B cell (primary cell): Measurements from ENCODE around the gene IQCC. TPM values are rescaled to one million over a fixed set of nuclear protein-coding genes. Genes with fewer than 3 reads are reported as not detected.

Experiments
- ATAC-seq: fragments of 200-7000 bp; cut with Tn5 transposase; one replicate; pipeline ENCODE4 v1.10.0; 2021; ENCODE audit warnings: low read depth, mild to moderate bottlenecking, moderate number of reproducible peaks, moderate library complexity
- CTCF ChIA-PET: fragments of 350-600 bp; sonication (Branson Sonifier 250); formaldehyde crosslinking; loops from one replicate; lab custom pipeline; 2021; ENCODE audit warnings: antibody characterized with exemption, inconsistent platforms; lab: Charles Lee
- POLR2A ChIA-PET: fragments of 350-600 bp; sonication (Branson Sonifier 250); formaldehyde crosslinking; loops from one replicate; lab custom pipeline; 2021; ENCODE audit warnings: antibody characterized with exemption; lab: Charles Lee
- DNase-seq: peaks from one replicate; pipeline ENCODE4 v3.0.0; 2013
- H2AFZ ChIP-seq: 2 replicates; pipeline ENCODE4 v1.6.1; 2012; ENCODE audit warnings: mild to moderate bottlenecking, low read depth, low read length; ENCODE audit not compliant: insufficient read depth, poor library complexity, severe bottlenecking
- H3K27ac ChIP-seq, 2 donors: 1 replicate in 1 of 2; 2 replicates in 1 of 2; pipeline ENCODE4 v1.5.1; 2012 to 2013; ENCODE audit warnings: low read length in 2 of 2, mild to moderate bottlenecking in 2 of 2, moderate library complexity in 1 of 2
- H3K27me3 ChIP-seq, 4 experiments: fragments of 200-600 bp in 1 of 4; sonication (generic) in 1 of 4; replicated peaks in 1 of 4; 1 replicate in 2 of 4; 2 replicates in 2 of 4; pipeline versions ENCODE4 v1.6.1 to v1.7.0; 2013 to 2016; ENCODE audit warnings: low read length in 3 of 4, mild to moderate bottlenecking in 2 of 4, mixed read lengths in 1 of 4, moderate library complexity in 1 of 4; ENCODE audit not compliant: insufficient read depth in 4 of 4, control insufficient read depth in 3 of 4; ENCODE audit errors: control extremely low read depth in 1 of 4
- H3K36me3 ChIP-seq, 2 experiments: replicated peaks in 1 of 2; 1 replicate in 1 of 2; 2 replicates in 1 of 2; pipeline versions ENCODE4 v1.6.1 to v1.7.1; 2013; ENCODE audit warnings: low read length in 1 of 2; ENCODE audit not compliant: insufficient read depth in 2 of 2, control insufficient read depth in 1 of 2; ENCODE audit errors: control extremely low read depth in 1 of 2, extremely low read depth in 1 of 2
- H3K4me1 ChIP-seq, 2 donors: fragments of 200-600 bp in 1 of 2; sonication (generic) in 1 of 2; 1 replicate in 1 of 2; 2 replicates in 1 of 2; pipeline versions ENCODE4 v1.5.1 to v1.6.1; 2013 to 2017; ENCODE audit warnings: low read length in 2 of 2; ENCODE audit not compliant: control insufficient read depth in 2 of 2, insufficient read depth in 2 of 2
- H3K4me2 ChIP-seq: replicated peaks from 2 replicates; pipeline ENCODE3; 2012; ENCODE audit warnings: mild to moderate bottlenecking, low read depth, low read length; ENCODE audit not compliant: poor library complexity, severe bottlenecking
- H3K4me3 ChIP-seq, 5 experiments: fragments of 200-600 bp in 1 of 5; sonication (generic) in 1 of 5; 1 replicate in 3 of 5; 2 replicates in 2 of 5; pipeline versions ENCODE4 v1.5.1 to v1.7.0; 2011 to 2016; ENCODE audit warnings: low read length in 4 of 5, mild to moderate bottlenecking in 4 of 5, low read depth in 2 of 5, control low read depth in 1 of 5, moderate library complexity in 1 of 5; ENCODE audit not compliant: insufficient read depth in 1 of 5; ENCODE audit errors: control extremely low read depth in 1 of 5, extremely low read depth in 1 of 5
- H3K79me2 ChIP-seq: fragments of 200-600 bp; sonication (generic); one replicate; pipeline ENCODE4 v1.6.0; 2016; ENCODE audit warnings: low read length; ENCODE audit not compliant: control insufficient read depth, insufficient read depth
- H3K9ac ChIP-seq: fragments of 200-600 bp; sonication (generic); 2 replicates; pipeline ENCODE4 v1.6.1; 2017; ENCODE audit warnings: mild to moderate bottlenecking, low read length, moderate library complexity
- H3K9me3 ChIP-seq, 3 donors: one replicate each; pipeline versions ENCODE4 v1.6.1 to v1.7.1; 2013; ENCODE audit warnings: low read length in 2 of 3; ENCODE audit not compliant: control insufficient read depth in 2 of 3, insufficient read depth in 1 of 3; ENCODE audit errors: control extremely low read depth in 1 of 3
- H4K20me1 ChIP-seq: 2 replicates; pipeline ENCODE4 v1.6.0; 2012; ENCODE audit warnings: mild to moderate bottlenecking, low read length; ENCODE audit not compliant: insufficient read depth, control insufficient read depth, poor library complexity, severe bottlenecking
- H3K27ac Mint-ChIP-seq: one replicate; pipeline ENCODE4 v1.8.0; 2021; ENCODE audit warnings: mixed read lengths
- H3K27me3 Mint-ChIP-seq: one replicate; pipeline ENCODE4 v1.8.0; 2021; ENCODE audit warnings: mixed read lengths
- H3K4me1 Mint-ChIP-seq: one replicate; pipeline ENCODE4 v1.8.0; 2021; ENCODE audit warnings: mixed read lengths
- H3K4me3 Mint-ChIP-seq: one replicate; pipeline ENCODE4 v1.8.0; 2021; ENCODE audit warnings: mixed read lengths
- H3K9me3 Mint-ChIP-seq: one replicate; pipeline ENCODE4 v1.8.0; 2022; ENCODE audit warnings: mixed read lengths; ENCODE audit not compliant: insufficient read depth
- CTCF ChIP-seq: fragments of 200-600 bp; IDR thresholded peaks from one replicate; pipeline ENCODE4 v1.8.0; 2022; ENCODE audit warnings: antibody characterized with exemption, mild to moderate bottlenecking
- EZH2 ChIP-seq: IDR thresholded peaks from 2 replicates; pipeline ENCODE4 v1.6.1; 2012; ENCODE audit warnings: borderline replicate concordance, low read depth, mild to moderate bottlenecking, moderate library complexity, low read length; ENCODE audit not compliant: insufficient read depth, poor library complexity, severe bottlenecking
- WGBS: methylation state at CpG from one replicate; pipeline ENCODE4 v1.1.5; 2013; ENCODE audit warnings: missing lambda C conversion rate; ENCODE audit not compliant: insufficient coverage; 5-methylcytosine and 5-hydroxymethylcytosine counted together
- intact Hi-C: fragments of 100-400 bp; cut with micrococcal nuclease; formaldehyde crosslinking; loops from one replicate; pipeline ENCODE4 v1.10.0; 2022
- polyA plus RNA-seq: library from polyadenylated mRNA; depleted of rRNA; stranded (reverse); fragments of >200 nt; gene quantifications from 2 replicates; pipeline ENCODE4 v1.2.3, GENCODE V29; 2012
- total RNA-seq, 2 donors: library from RNA; stranded (reverse); fragments of 120-200 nt in 1 of 2; gene quantifications; 1 replicate in 1 of 2; 2 replicates in 1 of 2; pipeline versions ENCODE4 v1.2.3 to v1.2.4, GENCODE V29; 2013 to 2022

The IQCC gene
- total and polyA plus RNA-seq, 2 donors (not counting 1 experiment from before 2014, with no cell fraction given), result 2.0 to 2.1 TPM

GRCh38 chr1:32219022-32219421 lies 13.6 kb downstream of the IQCC start:
- H3K4me1 ChIP-seq, result peaks cover 28 to 37% of the 10 kb centered on the region in 2 donors
- TF ChIP-seq CTCF, result no peak
- TF ChIP-seq EZH2, result no peak
- no peaks in the 10 kb centered on the region for H3K27me3 Mint-ChIP-seq
- H3K4me1 Mint-ChIP-seq, result peaks cover 43% of the 10 kb centered on the region
- no peak overlapping the region for H3K4me3 ChIP-seq
- POLR2A ChIA-PET, result interaction anchor here (1.4 kb wide), 1 partner anchor 18 kb away, joined by 3 read pairs; the partner anchor contains the start of gene CCDC28B
- H3K9ac ChIP-seq, result no peak overlapping the region
- H3K4me2 ChIP-seq, result no peak overlapping the region
- CTCF ChIA-PET, result interaction anchor here (1.0 to 2.0 kb wide), 2 partner anchors 24 to 103 kb away, joined by 3 to 5 read pairs; no protein-coding TSS in a partner anchor
- no peak overlapping the region for H2AFZ ChIP-seq
- H4K20me1 ChIP-seq, result peaks cover 6% of the 10 kb centered on the region
- no peak overlapping the region for H3K4me3 Mint-ChIP-seq
- H3K9me3 ChIP-seq, result no peaks in the 10 kb centered on the region
- H3K9me3 Mint-ChIP-seq, result no peaks in the 10 kb centered on the region
- intact Hi-C loops, result no loop called here
- no peak overlapping the region for H3K27ac Mint-ChIP-seq
- 100% methylated on average over 2 of the region's 7 CpGs for WGBS
- ATAC-seq, result no peak
- peaks cover 53% of the 10 kb centered on the region for H3K79me2 ChIP-seq
- H3K36me3 ChIP-seq, result peaks cover 3 to 36% of the 10 kb centered on the region in 2 experiments
- DNase-seq, result no peak
- no peak overlapping the region for H3K27ac ChIP-seq
- H3K27me3 ChIP-seq, result no peaks in the 10 kb centered on the region
